K562 (cell line): ENCODE data around the gene GNB5. TPM values are rescaled to one million over a fixed set of nuclear protein-coding genes. Genes with fewer than 3 reads are reported as not detected.

Source experiments
- DIDO1 ChIP-seq: fragments of 450-650 bp; IDR thresholded peaks from 2 replicates; pipeline ENCODE4 v1.6.1; 2016; ENCODE audit warnings: low read depth, missing biosample characterization, missing genetic modification characterization
- HMGN3 ChIP-seq: IDR thresholded peaks from 2 replicates; pipeline ENCODE4 v1.6.1; 2011; ENCODE audit warnings: borderline replicate concordance, low read depth, mild to moderate bottlenecking, mixed read lengths, low read length; ENCODE audit not compliant: insufficient read length; ENCODE audit errors: extremely low read depth
- HOXB6 ChIP-seq: fragments of 250-450 bp; sonication (Bioruptor Pico); IDR thresholded peaks from 2 replicates; pipeline ENCODE4 v1.5.1; 2022; ENCODE audit warnings: mild to moderate bottlenecking, borderline replicate concordance
- MGA ChIP-seq: fragments of 450-650 bp; IDR thresholded peaks from 2 replicates; pipeline ENCODE4 v1.6.1; 2016; ENCODE audit warnings: mild to moderate bottlenecking, moderate library complexity
- OTX1 ChIP-seq: fragments of 450-650 bp; formaldehyde crosslinking; IDR thresholded peaks from 2 replicates; pipeline ENCODE4 v1.4.0; 2022; ENCODE audit warnings: mild to moderate bottlenecking
- PBX2 ChIP-seq, 2 experiments: IDR thresholded peaks in 1 of 2; conservative IDR thresholded peaks in 1 of 2; 2 replicates each; pipeline ENCODE4 v1.6.1; 2016; ENCODE audit warnings: low read depth in 2 of 2, mild to moderate bottlenecking in 1 of 2, missing compliant biosample characterization in 1 of 2, missing genetic modification characterization in 1 of 2, moderate library complexity in 1 of 2
- RAD21 ChIP-seq, 2 experiments: fragments of 250-450 bp in 1 of 2; fragments of 450-650 bp in 1 of 2; sonication (Bioruptor Pico) in 1 of 2; formaldehyde crosslinking in 1 of 2; IDR thresholded peaks in 1 of 2; conservative IDR thresholded peaks in 1 of 2; 2 replicates each; pipeline versions ENCODE4 v1.4.0 to v1.8.0; 2020 to 2022; ENCODE audit warnings: mild to moderate bottlenecking in 2 of 2, moderate library complexity in 1 of 2
- ZBTB12 ChIP-seq: fragments of 250-450 bp; sonication (Bioruptor Pico); IDR thresholded peaks from 2 replicates; pipeline ENCODE4 v1.4.0; 2020
- polyA plus RNA-seq, 8 experiments: library from polyadenylated mRNA; depleted of rRNA in 4 of 8; stranded (reverse) in 5 of 8; unstranded in 3 of 8; fragments of >200 nt; fragmentation: Nextera tagmentation in 2 of 8; fragmentation: Illumina TruSeq in 1 of 8; extraction: Ambion mirVana in 2 of 8; extraction: Trizol in 1 of 8; gene quantifications; 2 replicates each; pipeline versions ENCODE4 v1.2.1 to v1.2.3, GENCODE V29; 2011 to 2014; ENCODE audit warnings: inconsistent platforms in 1 of 8, missing spikeins in 1 of 8
- total RNA-seq, 7 experiments: library from RNA; depleted of rRNA in 6 of 7; stranded (reverse); fragments of >200 nt in 6 of 7; fragmentation: Illumina TruSeq in 2 of 7; extraction: Trizol in 2 of 7; gene quantifications; 2 replicates each; pipeline versions ENCODE4 v1.2.1 to v1.2.3, GENCODE V29; 2011 to 2021; ENCODE audit warnings: low replicate concordance in 1 of 7

The GNB5 gene
- total and polyA plus RNA-seq, 9 of the 15 experiments (the other 6 are each of a cell fraction or from before 2014, with no cell fraction given) = 0.11 to 2.1 (median 0.77) TPM

GRCh38 chr15:52217186-52217585, 26.0 kb upstream of the GNB5 start (continued):
- TF ChIP-seq PBX2 (CRISPR knock-in tag; IDR thresholded peaks at IDR 0.05; ENCODE audit: low read depth) (0 out of 2 replicates have a peak, but pooled peaks have one; percentile 11), PBX2 (tag; conservative IDR thresholded peaks at IDR 0.05; ENCODE audit: low read depth) (peak; percentile 82), ZBTB12 (CRISPR knock-in tag) (no peak), HMGN3 (no peak), DIDO1 (tag) (no peak), HOXB6 (CRISPR knock-in tag) (no peak), MGA (peak; percentile 77), RAD21 (CRISPR knock-in tag; conservative IDR thresholded peaks at IDR 0.05 in 1 of 2, IDR thresholded peaks at IDR 0.05 in 1 of 2) (peak in 1 of 2 experiments; percentile 45; a peak in 1 of 4 replicates), OTX1 (CRISPR knock-in tag) (no peak)
